ENCODE data around the gene GRM4.

DNA sequence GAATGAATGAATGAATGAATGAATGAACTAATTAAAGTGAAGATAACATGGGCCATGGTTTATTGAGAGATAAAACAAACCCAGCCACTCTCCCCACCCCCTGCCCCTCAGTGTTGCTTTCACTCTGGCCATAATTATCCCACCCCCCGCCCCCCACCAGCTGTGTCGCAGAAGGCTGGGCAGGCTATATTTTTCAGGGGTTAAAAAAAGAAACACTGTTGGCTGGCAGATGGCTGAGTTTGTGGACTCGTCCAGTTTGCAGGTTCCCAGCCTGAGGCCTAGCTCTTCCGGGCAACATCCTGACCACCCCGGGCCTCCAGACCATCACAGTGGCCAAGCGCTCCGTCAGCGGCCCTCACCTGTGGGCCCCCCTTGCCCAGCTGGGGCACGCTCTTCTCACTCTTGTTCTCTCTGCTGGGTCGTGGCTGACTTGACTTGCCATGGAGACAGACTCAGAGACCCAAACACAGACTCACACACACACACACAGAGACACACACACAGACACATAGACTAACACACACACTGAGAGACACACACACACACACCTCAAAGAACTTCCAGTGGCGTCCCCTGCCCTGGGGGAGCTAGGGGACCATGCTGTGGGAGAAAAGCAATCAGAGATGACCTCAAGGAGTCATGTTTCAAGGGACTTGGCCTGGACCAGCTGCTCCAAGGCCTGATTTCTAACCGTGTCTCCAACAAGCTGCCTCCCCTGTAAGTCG is 2.2 kb upstream of the GRM4 start:
- TF ChIP-seq, protein P1, sequence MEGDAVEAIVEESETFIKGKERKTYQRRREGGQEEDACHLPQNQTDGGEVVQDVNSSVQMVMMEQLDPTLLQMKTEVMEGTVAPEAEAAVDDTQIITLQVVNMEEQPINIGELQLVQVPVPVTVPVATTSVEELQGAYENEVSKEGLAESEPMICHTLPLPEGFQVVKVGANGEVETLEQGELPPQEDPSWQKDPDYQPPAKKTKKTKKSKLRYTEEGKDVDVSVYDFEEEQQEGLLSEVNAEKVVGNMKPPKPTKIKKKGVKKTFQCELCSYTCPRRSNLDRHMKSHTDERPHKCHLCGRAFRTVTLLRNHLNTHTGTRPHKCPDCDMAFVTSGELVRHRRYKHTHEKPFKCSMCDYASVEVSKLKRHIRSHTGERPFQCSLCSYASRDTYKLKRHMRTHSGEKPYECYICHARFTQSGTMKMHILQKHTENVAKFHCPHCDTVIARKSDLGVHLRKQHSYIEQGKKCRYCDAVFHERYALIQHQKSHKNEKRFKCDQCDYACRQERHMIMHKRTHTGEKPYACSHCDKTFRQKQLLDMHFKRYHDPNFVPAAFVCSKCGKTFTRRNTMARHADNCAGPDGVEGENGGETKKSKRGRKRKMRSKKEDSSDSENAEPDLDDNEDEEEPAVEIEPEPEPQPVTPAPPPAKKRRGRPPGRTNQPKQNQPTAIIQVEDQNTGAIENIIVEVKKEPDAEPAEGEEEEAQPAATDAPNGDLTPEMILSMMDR (IDR thresholded peaks at IDR 0.05; ENCODE audit: insufficient read depth, low read length, poor library complexity, severe bottlenecking), result no peak
- TF ChIP-seq EZH2phosphoT487 (conservative IDR thresholded peaks at IDR 0.05; ENCODE audit: low read length), result no peak

All from SU-DHL-6 (cell line).